ENCODE data around the gene IRX2.

The IRX2 gene

GRCh38 chr5:2751592-2752021 is at the start of gene IRX2:
Gene IRX2 (minus strand): TSS chr5:2751677. CDS start chr5:2751413, 264 bp downstream.
- no peak for DNase-seq (ENCODE audit: low read depth in 1 of 2, low spot score in 1 of 2)

DNA sequence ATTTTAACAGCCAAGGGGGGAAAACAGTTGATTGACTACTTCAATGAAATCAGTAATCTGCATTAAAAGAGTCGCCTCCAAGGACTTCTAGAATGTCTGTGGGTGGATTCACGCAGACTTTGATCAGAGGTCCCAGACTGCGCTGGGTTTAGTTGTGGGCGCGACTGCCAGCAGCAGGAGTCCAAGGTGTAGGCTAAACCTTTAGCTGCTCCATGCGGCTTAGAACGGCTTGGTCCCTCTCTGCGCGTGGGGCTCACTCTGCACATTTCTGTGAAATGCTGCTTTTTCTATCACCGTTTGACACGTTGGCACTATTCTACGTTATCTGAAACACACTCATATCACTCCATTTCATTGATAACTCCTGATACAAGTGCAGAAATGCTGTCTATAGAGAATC is 48.6 kb upstream of the IRX2 start:
- DNase-seq (ENCODE audit: low read depth in 1 of 2, low spot score in 1 of 2): no peak

DNA sequence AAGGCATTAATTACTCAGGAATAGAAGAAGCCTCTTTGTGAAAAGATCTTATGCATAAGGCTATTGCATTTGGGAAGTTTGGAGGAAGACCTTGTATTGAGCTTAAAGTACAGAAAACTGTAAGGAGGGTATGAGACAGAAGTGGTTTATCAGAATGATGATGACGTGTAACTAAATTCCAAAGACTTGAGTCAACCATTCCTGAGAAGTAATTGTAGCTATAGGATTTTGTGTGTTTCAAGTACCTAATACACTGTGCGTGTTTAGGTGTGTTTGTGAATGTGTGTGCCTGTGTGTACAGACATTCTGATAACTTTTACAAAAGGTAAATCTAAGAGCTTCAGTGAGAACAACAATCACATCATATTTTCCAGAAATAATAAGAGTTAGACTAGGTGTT is 46.5 kb upstream of the IRX2 start:
- no peak for DNase-seq (ENCODE audit: low read depth in 1 of 2, low spot score in 1 of 2)

DNA sequence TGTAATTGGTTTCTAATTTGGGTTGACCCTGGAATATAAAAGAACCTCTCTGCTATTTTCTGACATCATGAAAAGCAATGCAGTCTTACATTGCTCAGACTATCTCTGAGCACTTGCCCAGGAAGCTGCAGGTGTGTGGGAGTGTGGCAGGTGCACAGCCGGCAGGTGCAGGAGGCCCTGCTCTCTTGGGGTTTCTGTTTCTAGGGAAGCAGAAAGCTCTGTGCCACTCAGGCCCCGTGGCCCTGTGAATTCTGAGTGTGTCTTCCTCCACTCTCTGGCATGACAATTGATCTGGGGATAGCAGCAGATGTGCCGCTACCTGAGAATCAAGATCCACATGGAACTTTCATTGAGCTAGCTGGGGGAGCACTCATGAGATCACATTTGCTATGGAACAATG is 45.7 kb upstream of the IRX2 start:
- DNase-seq (ENCODE audit: low read depth in 1 of 2, low spot score in 1 of 2): no peak

DNA sequence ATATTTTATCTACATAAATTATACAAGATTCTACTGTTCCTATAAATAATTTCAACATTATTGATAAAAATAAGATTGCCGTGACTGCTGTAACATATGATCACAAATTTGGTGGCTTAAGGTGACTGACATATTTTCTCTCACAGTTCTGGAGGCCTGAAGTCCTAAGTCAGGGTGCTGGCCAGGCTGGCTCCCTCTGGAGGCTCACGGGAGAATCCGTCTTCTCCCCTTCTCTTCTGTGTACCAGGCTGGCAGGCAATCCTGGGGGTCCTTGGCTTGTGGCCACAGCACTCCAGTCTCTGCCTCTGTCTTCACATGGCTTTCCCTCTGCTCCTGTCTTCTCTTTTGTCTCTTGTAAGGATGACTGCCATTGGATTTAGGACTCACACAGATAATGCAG is 31.7 kb upstream of the IRX2 start:
- no peak for DNase-seq (ENCODE audit: low read depth in 1 of 2, low spot score in 1 of 2)

DNA sequence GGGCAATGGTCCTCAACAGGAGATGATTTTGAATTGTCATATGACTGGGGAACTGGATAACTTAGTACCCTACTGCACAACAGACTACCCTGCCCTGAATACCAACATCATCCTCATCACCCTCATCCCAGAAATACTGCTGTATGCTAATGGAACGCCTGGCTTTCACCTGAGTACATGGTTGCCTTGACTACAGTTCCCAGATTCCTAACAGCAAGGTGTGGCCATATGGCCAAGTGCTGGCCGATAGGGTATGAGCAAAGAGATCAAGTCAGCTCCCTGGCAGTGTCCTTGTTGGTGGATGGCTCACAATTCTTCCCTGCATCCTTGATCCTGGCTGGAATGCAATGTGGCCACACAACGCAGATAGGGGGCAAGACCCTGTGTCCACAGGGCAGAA is 31.2 kb upstream of the IRX2 start:
- DNase-seq (ENCODE audit: low read depth in 1 of 2, low spot score in 1 of 2): no peak

- DNase-seq (ENCODE audit: low read depth in 1 of 2, low spot score in 1 of 2): no peak
Measured at GRCh38 chr5:2780421-2781171, 29.1 kb upstream of the IRX2 start.

DNA sequence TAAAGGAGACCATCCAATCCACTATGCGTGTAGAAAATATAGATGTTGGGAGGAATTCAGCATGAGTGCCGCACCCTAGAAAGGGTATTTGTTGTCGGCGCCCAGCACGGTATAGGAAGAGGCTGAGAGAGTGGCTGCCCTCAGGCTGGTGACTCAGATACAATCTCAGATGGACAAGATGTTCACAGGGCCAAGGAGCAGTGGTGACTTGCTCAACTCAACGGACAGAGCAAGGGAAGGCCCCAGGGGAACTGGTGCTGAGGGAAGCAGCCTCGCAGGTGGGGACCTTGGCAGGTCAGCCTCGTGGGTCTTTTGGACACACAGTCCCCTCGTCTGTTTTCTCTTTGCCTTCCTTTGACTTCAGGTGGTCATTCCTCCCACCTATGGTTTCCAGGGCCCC is 28.0 kb upstream of the IRX2 start:
- no peak for DNase-seq (ENCODE audit: low read depth in 1 of 2, low spot score in 1 of 2)

- no peak for DNase-seq (ENCODE audit: low read depth in 1 of 2, low spot score in 1 of 2)
Measured at GRCh38 chr5:2776337-2777302, 25.1 kb upstream of the IRX2 start.

DNA sequence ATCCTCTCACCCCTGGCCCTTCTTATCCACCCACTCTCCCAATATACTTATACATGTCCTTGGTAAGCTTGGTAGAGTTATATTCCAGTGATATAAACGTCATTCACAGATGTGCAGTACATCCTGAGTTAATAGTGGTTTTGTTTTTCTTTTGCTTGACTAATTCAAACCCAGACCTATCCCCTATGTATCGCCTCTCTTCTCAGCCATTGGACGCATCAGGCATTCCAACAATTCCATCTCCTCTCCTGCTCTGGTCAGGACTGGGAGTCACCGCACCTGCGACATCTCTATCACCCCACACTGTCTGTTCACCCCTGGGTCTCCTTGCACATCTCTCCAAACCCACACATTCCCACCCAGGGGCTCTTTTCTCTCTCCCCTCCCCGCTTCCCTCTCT is 21.9 kb upstream of the IRX2 start:
- no peak for DNase-seq (ENCODE audit: low read depth in 1 of 2, low spot score in 1 of 2)

DNA sequence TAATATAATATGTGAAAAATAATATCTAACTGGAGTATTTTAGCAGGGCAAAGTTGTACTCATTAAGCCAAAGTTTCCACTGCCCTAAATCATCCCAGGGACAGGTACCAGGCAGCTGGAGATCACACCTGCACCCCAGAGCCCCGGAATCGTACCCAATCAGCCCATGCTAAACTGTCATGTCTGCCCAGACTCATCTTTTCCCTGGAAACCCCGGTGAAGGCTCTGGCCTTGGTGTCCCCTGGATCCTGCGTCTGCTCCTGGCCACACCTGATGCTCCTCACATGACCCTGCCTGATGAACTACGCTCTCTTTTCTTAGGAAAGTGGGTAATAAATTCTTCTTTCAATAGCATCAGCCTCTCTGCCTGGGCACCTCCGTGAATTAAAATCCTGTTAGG is 15.6 kb upstream of the IRX2 start:
- DNase-seq (ENCODE audit: low read depth in 1 of 2, low spot score in 1 of 2): no peak

DNA sequence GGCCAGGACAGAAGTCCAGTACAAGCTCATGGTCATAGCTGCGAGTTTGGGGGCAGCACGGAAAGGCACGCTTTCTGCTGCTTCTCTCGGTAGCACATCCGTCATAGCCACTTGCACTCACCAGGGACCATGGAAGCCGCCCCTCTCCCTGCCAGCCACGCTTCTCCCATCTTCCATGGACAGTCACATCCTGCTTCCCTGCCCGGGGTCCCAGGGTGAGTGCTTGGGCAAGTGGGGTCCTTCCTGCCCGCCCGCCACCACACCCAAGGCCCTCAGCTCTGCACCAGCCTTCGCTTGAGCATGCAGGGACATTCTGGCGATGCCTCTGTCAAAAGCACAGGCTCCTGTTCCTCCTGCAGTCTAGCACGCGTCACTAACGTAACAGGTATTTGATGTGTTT is 13.1 kb upstream of the IRX2 start:
- DNase-seq (ENCODE audit: low read depth in 1 of 2, low spot score in 1 of 2): no peak

- DNase-seq (ENCODE audit: low read depth in 1 of 2, low spot score in 1 of 2): no peak
Measured at GRCh38 chr5:2763533-2763794, 12.0 kb upstream of the IRX2 start.

GRCh38 chr5:2762744-2763532 is 11.5 kb upstream of the IRX2 start:
- DNase-seq (ENCODE audit: low read depth in 1 of 2, low spot score in 1 of 2): no peak

GRCh38 chr5:2761921-2762488 is 10.5 kb upstream of the IRX2 start:
- no peak for DNase-seq (ENCODE audit: low read depth in 1 of 2, low spot score in 1 of 2)

- DNase-seq (ENCODE audit: low read depth in 1 of 2, low spot score in 1 of 2): no peak
Measured at GRCh38 chr5:2759696-2760461, 8.4 kb upstream of the IRX2 start.

DNA sequence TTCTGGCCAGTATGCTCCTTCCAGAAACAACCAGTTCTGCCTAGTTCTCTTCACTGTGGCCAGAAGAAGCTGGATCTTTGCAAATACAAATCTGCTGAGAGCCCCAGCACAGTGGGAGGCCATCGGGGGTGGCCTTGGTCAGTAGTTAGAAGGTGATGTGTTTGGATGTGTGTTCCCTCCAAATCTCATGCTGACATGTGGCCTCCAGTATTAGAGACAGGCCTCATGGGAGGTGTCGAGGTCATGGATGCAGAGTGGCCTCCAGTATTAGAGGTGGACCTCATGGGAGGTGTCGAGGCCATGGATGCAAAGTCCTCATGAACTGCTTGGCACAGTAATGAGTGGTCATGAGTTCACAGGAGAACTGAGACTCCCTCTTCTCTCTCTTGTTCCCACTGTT is 7.6 kb upstream of the IRX2 start:
- no peak for DNase-seq (ENCODE audit: low read depth in 1 of 2, low spot score in 1 of 2)

- no peak for DNase-seq (ENCODE audit: low read depth in 1 of 2, low spot score in 1 of 2)
Measured at GRCh38 chr5:2758632-2759031, 7.2 kb upstream of the IRX2 start.

DNA sequence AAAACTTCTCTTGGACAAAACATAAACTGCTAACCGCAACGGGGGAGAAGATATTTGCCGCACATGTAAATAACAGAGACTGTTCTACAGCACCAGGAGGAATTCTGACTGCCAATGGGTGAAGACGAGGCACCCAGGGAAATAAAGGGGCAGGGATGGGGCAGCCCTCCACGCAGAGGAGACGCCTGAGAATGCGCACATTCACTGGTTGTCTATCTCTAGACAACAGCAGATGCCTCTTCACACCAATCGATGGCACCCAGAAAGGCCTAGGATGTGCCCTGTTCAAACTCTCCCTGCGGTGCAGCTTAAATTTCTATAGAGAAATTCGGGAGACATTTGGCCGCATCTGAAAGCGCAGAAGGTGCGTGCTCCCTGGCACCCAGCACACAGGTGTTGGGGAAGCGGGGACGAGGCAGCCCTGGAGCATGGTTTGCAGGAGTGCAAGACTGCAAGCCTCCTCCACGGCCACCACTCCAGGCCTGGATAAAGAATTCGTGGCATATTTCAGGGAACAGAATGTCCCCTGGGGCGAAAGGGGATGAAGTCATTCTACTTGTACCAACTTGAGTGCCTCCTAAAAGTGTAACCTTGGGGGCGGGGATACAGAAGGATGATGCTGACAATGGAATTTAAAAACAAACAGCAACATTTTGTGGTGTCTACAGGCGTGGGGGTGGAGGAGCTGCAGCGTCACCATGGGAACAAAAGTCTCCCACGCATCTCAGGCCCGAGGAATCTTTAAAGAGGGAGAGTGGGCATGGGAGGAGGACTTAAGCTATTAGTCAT is 6.3 kb upstream of the IRX2 start:
- no peak for DNase-seq (ENCODE audit: low read depth in 1 of 2, low spot score in 1 of 2)
